K562 (cell line): ENCODE measurements around the gene ICE2. TPM values are rescaled to one million over a fixed set of nuclear protein-coding genes. Genes with fewer than 3 reads are reported as not detected.

Experiments
- ARID1B ChIP-seq: fragments of 450-650 bp; IDR thresholded peaks from 2 replicates; pipeline ENCODE4 v1.6.1; 2016; ENCODE audit warnings: antibody characterized with exemption, mild to moderate bottlenecking, inconsistent platforms
- ARID3A ChIP-seq: IDR thresholded peaks from 2 replicates; pipeline ENCODE4 v1.6.1; 2012; ENCODE audit warnings: low read depth, low read length, improper control_type of control experiment, borderline replicate concordance
- BCLAF1 ChIP-seq, 2 experiments: fragments of 450-650 bp in 1 of 2; IDR thresholded peaks; 2 replicates each; pipeline ENCODE4 v1.6.1; 2011 to 2017; ENCODE audit warnings: low read depth in 2 of 2, antibody characterized with exemption in 1 of 2, borderline replicate concordance in 1 of 2, low read length in 1 of 2, mild to moderate bottlenecking in 1 of 2, mixed read lengths in 1 of 2; ENCODE audit not compliant: control insufficient read depth in 1 of 2
- CHD7 ChIP-seq: fragments of 200-600 bp; sonication (generic); IDR thresholded peaks from one replicate; pipeline ENCODE4 v1.6.1; 2012; ENCODE audit warnings: mild to moderate bottlenecking, low read depth, low read length, inconsistent platforms
- CREB5 ChIP-seq: fragments of 250-450 bp; sonication (Bioruptor Pico); IDR thresholded peaks from 2 replicates; pipeline ENCODE4 v1.5.0; 2020; ENCODE audit warnings: mild to moderate bottlenecking
- EWSR1 ChIP-seq: fragments of 450-650 bp; IDR thresholded peaks from 2 replicates; pipeline ENCODE4 v1.6.1; 2018; ENCODE audit warnings: borderline replicate concordance, mild to moderate bottlenecking, low read depth, moderate library complexity; ENCODE audit not compliant: partially characterized antibody
- HNRNPH1 ChIP-seq: fragments of 200-400 bp; formaldehyde crosslinking; optimal IDR thresholded peaks from 2 replicates; pipeline ENCODE3; 2017; ENCODE audit warnings: low read depth, mild to moderate bottlenecking, low read length, moderate library complexity
- PHB2 ChIP-seq: fragments of 450-650 bp; IDR thresholded peaks from 2 replicates; pipeline ENCODE4 v1.6.1; 2017; ENCODE audit warnings: low read depth
- SMARCA4 ChIP-seq: fragments of 450-650 bp; IDR thresholded peaks from 2 replicates; pipeline ENCODE4 v1.6.1; 2016
- TSC22D4 ChIP-seq: fragments of 450-650 bp; IDR thresholded peaks from 2 replicates; pipeline ENCODE4 v1.6.1; 2016; ENCODE audit warnings: missing genetic modification characterization, missing biosample characterization, control low read depth
- polyA plus RNA-seq, 8 experiments: library from polyadenylated mRNA; depleted of rRNA in 4 of 8; stranded (reverse) in 5 of 8; unstranded in 3 of 8; fragments of >200 nt; fragmentation: Nextera tagmentation in 2 of 8; fragmentation: Illumina TruSeq in 1 of 8; extraction: Ambion mirVana in 2 of 8; extraction: Trizol in 1 of 8; gene quantifications; 2 replicates each; pipeline versions ENCODE4 v1.2.1 to v1.2.3, GENCODE V29; 2011 to 2014; ENCODE audit warnings: inconsistent platforms in 1 of 8, missing spikeins in 1 of 8
- total RNA-seq, 7 experiments: library from RNA; depleted of rRNA in 6 of 7; stranded (reverse); fragments of >200 nt in 6 of 7; fragmentation: Illumina TruSeq in 2 of 7; extraction: Trizol in 2 of 7; gene quantifications; 2 replicates each; pipeline versions ENCODE4 v1.2.1 to v1.2.3, GENCODE V29; 2011 to 2021; ENCODE audit warnings: low replicate concordance in 1 of 7

Gene ICE2
- total and polyA plus RNA-seq, 9 of the 15 experiments (the other 6 are each of a cell fraction or from before 2014, with no cell fraction given) = 21.8 to 87.9 (median 58.1) TPM

- TF ChIP-seq ARID3A (0 out of 2 replicates have a peak, but pooled peaks have one; percentile 21), SMARCA4 (peak; percentile 48), TSC22D4 (no peak), EWSR1 (no peak), ARID1B (peak; percentile 87), CREB5 (no peak), CHD7 (no peak), BCLAF1 (IDR thresholded peaks at IDR 0.05; ENCODE audit: borderline replicate concordance in 1 of 2, control insufficient read depth in 1 of 2, low read depth in 2 of 2, low read length in 1 of 2) (no peak), PHB2 (0 out of 2 replicates have a peak, but pooled peaks have one; percentile 14), HNRNPH1 (no peak)
These were observed 61.8 kb downstream of the ICE2 start (continued) for GRCh38 chr15:60417112-60417511.
